ENCODE measurements around the gene ECD. TPM values are rescaled to one million over a fixed set of nuclear protein-coding genes. Genes with fewer than 3 reads are reported as not detected.

ECD gene
- 21.8 and 29.8 TPM in 2 replicates for total RNA-seq (2014; rRNA removed; shearing (Covaris generic))

DNA sequence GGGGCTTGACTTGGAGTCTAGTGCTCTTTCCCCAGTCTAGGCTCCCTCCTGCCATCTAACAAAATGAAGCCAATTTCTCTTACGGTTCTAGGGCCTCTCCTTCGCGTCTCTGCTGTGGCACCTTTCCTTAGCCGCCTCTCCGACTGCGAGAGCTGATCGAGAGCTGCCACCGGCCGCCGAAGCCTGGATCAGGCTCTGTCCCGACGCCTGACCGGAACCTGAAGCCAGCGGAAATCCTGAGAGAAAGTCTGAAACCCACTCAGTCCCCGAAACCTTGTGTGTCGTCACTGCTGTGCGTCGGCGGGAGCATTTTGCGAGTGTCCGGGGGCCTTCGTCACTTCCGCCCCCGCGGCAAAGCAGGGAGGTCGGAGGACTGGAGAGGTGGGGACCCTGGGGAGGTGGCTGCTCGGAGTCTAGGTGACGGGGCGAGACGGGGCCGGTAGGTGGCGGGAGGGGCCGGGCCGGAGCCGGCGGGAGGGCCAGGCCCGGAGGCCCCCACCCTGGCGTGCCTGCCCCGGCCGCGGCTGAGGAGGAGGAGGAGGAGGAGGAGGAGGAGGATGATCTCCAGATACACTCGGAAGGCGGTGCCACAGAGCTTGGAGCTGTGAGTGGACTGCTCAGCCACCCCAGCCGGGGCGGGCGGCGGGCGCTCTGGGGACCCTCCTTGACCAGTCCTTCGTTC lies at the start of gene ECD, which contains the start of gene FAM149B1:
TSS of gene ECD (minus strand) at position 226 of the 682 bp plus-strand sequence. CDS start 4,071 bp downstream, outside the sequence.
TSS of gene FAM149B1 (plus strand) at position 337 of the 682 bp plus-strand sequence. CDS start at position 558, 221 bp downstream.
- DNase-seq (ENCODE audit: low read depth): peak; percentile 93

DNA sequence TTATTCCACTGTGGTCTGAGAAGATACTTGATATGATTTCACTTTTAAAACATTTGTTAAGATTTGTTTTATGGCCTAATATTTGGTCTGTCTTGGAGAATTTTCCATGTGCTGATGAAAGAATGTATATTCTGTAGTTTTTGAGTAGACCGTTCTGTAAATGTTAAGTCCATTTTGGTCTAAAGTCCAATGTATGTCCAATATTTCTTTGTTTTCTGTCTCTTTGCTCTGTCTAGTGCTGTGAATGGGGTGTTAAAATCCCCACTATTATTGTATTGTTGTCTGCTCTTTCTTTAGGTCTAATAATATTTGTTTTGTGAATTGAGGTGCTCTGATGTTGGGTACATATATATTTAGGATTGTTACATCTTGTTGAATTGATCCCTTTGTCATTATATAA lies 47.9 kb upstream of the ECD start:
- DNase-seq (ENCODE audit: low read depth): no peak

DNA sequence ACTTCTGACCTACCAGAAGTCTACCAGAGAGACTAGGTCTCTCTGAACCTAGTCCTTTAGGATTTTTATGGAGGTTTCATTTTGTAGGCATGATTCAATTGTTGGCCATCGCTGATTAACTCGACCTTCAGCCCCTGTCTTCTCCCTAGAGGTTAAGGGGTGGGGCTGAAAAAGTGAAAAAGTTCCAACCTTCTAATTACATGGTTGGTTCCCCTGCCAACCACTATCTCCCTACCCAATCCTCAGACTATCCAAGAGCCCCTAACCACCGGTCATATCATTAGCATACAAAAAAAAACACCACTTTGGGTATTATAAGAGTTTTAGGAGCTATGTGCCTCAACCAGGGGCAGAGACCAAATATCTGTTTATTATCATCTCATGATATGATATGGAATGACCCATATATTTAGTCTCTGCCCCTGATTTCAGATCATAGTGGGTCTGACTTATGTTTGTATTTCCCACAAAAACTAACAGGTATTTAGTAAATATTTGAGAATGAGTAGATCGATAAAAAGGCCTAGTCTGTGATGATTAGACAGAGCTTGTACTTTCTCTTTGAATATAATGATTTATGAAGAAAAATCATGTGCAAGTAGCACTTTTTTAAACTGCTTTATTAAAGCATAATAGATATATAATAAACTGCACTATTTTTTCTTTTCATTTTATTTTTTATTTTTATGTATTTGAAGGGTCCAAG lies 43.5 kb upstream of the ECD start:
- no peak for DNase-seq (ENCODE audit: low read depth)

DNA sequence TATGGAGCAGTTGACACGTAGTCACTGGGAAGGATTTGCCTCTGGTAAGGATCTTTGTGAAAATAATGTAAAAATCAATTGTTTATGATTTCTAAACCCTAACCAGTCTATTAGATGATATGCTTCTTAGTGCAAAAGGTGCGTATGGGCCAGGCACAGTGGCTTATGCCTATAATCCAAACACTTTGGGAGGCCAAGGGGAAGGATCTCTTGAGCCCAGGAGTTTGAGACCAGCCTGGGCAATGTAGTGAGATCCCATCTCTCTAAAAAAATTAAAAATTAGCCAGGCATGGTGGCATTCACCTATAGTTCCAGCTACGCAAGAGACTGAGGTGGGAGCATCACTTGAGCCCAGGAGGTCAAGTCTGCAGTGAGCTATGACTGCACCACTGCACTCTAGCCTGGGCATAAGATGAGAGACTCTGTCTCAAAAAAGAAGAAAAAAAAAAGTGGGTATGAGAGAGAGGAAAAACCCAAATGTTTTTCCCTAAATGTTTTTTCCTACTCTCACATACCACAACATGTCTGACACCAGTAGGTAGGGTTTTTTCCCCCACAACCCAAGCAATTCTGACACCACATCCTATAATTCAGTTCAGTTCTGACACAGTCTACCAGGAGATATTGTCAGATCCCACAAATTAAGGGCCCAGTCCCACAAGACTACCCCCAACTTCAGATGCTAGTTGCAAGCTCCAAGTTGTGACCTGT lies 42.7 kb upstream of the ECD start:
- DNase-seq (ENCODE audit: low read depth): no peak

DNA sequence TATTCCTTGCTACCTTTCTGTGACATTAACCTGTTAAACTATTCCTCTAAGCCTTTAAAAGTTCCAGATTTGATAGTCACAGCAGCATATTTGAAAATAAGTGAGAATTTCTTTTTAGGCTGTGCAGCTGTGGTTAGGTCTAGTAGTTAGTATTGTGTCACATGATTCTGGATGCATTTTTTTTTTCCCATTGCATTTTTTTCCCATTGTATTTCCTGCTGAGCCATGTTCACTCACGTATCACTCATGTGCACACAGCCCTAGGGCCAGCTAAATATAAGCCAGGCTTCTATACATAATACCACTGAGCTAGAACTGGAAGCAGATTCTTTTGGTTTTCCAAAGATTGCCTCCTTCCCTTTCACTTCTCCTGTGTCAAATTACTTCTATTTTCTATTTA lies 41.9 kb upstream of the ECD start:
- DNase-seq (ENCODE audit: low read depth): peak; percentile 35

DNA sequence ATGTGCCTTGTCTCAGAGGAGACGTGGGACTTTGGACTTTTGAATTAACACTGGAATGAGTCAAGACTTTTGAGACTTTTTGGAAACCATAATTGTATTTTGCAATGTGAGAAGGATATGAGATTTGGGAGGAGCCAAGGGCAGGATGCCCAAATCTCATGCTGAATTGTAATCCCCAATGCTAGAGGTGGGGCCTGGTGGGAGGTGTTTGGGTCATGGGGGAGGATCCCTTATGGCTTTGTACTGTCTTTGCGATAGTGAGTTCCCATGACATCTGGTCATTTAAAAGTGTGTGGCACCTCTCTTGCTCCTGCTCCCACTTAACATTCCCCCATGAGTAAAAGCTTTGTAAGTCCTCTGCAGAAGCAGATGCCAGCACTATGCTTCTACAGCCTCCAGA lies 40.1 kb upstream of the ECD start:
- DNase-seq (ENCODE audit: low read depth): no peak

DNA sequence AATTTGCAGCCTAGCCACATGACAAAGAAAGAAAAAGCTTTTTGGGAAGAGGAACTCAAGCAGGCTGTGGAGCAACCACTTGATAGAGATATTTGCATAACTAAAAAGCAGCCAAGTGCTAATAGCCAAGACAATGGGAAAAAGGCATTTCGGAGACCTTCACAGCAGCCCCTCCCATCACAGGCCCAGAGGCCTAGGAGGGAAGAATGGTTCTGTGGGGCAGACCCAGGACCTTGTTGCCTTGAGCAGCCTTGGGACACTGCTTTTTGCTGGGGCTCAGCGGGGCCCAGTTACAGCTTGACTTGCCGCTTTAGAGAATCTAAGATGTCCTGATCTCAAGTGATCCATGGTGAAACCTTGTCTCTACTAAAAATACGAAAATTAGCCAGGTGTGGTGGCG lies 38.6 kb upstream of the ECD start:
- DNase-seq (ENCODE audit: low read depth): no peak

DNA sequence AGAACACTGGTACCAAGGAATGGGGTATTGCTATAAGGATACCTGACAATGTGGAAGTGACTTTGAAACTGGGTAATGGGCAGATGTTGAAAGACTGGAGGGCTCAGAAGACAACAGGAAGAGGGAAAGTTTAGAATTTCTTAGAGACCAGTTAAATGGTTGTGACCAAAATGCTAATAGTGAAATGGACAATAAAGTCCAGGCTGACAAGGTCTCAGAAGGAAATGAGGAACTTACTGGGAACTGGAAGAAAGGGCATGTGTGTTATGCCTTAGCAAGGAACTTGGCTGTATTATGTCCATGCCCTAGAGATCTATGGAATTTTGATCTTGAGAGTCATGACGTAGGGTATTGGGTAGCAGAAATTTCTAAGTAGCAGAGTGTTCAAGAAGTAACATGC lies 38.1 kb upstream of the ECD start:
- DNase-seq (ENCODE audit: low read depth): no peak

DNA sequence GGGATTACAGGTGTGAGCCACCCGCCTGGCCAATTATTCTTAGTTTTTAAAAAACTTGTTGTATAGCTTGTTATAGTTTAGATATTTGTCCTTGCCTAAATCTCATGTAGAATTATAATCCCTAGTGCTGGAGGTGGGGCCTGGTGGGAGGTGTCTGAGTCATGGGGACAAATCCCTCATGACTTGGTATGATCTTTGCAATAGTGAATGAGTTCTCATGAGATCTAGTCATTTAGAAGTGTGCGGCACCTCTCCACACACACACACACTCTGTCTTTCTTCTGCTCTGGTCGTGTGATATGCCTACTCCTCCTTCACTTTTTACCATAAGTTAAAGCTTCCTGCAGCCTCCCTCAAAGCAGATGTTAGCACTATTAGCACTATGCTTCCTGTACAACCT lies 37.3 kb upstream of the ECD start:
- no peak for DNase-seq (ENCODE audit: low read depth)

DNA sequence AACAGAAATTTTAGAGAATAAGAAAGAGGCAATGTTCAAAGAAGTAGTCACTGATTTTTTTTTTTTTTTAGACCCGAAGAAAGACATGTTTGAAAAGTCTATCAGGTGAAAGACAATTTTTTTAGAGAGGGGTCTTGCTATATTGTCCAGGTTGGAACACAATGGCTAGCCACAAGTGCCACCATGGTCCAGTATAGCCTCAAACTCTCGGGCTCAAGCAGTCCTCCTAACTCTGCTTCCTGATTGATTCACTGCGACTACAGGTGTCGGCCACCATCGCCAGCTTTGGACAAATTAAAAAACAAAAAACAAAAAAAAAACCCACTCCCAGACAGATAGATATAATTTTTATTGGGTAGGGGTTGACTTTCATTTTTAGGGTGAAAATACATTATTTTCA lies 22.4 kb upstream of the ECD start:
- no peak for DNase-seq (ENCODE audit: low read depth)

DNA sequence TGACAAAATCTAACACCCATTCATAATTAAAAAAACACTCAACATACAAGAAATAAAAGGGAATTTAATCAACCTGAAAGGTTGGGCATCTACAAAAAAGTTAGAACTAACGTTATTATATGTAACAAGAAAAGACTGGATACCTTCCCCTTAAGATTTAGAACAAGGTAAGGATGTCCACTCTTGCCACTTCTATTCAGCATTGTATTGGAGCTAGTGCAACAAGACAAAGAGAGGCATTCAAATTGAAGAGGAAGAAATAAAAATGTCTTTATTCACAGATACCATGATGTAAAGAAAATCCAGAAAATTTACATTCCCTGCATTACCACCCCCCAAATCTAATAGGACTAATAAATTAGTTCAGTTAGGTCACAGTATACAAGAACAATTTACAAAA lies 18.5 kb upstream of the ECD start:
- DNase-seq (ENCODE audit: low read depth): no peak

DNA sequence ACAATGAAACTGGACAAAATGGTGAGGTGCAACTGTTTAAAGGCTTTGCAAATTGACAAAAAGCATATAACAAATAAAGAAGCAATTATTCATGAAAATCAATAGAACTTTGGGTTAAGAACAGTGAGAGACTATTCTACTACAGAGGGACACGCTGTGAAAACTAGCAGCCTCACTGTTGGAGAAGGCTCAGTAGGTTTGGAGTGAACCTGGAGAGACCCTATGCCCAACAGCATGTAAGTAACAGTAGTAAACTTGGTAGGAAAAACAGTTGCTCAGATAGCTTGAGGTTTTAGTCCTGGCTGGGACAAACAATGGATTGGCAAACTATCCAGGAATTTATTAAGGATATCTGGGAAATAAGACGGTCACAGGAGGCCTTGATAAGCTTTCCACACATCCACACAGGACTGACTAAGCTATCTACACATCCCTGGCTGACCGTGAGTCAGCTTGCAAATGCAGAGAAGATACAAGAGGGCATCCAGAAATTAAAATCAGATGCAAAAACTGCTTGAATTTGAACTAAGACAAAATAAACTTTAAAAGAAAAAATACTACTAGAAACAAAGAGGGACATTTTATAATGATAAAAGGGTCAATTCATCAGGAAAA lies 16.0 kb upstream of the ECD start:
- DNase-seq (ENCODE audit: low read depth): no peak

DNA sequence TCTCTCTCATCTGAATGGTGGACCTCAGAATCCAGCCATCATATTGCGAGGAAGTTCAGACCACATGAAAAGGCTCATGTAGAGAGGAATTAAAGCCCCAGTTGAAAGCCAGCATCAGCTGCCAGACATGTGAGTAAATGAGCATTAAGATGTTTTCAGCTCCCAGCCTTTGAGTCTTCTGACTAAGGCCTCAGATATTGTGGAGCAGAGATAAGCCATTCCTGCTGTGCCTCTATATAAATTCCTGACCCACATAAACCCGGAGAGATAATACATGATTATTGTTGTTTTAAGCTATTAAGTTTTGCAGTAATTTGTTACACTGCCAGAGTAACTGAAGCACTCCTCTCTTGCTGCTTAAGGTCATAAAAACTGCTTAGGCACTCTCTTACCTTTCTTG lies 14.8 kb upstream of the ECD start:
- DNase-seq (ENCODE audit: low read depth): no peak

DNA sequence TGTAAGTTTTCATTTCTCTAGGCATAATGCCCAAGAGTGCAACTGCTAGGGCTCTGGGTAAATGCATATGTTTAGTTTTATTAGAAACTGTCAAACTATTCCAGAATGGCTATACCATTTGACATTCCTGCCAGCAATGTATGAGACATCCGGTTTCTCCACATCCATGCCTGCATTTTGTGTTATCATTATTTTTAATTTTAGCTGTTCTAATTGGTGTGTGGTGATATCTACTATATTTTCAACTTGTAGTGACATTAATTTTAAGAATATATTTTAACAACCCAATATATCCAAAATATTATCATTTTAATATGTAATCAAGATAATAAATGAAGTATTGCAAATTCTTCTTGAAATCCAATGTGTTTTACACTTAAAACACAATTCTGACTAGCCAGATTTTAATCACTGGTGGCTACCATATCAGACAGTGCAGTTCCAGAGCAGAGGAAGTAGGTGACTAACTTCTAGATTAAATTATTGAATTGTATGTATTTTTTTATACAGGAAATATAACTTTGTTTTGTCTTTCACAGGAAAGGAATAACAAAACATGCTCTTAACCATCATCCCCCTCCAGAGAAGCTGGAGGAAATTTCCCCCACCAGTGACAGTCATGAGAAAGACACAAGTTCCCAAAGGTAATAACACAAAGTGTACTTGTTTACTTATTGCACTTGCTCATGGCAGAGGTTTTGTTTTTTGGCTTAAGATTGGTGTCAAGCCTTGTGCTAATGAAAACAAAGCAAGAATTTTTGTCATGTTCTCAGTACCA lies 6.5 kb upstream of the ECD start:
- no peak for DNase-seq (ENCODE audit: low read depth)

DNA sequence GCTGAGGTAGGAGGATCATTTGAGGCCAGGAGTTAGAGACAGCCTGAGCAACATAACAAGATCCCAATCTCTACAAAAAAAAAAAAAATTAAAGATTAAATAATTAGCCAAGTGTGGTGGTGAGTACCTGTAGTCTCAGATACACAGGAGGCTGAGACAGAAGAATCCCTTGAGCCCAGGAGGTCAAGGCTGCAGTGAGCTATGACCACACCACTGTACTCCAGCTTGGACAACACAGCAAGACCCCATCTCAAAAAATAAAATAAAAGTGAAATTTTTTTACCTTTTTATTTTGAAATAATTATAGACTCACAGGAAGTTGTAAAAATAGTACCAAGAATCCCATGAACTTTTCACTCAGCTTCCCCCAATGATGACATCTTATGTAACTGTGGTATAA lies 5.1 kb upstream of the ECD start:
- no peak for DNase-seq (ENCODE audit: low read depth)

DNA sequence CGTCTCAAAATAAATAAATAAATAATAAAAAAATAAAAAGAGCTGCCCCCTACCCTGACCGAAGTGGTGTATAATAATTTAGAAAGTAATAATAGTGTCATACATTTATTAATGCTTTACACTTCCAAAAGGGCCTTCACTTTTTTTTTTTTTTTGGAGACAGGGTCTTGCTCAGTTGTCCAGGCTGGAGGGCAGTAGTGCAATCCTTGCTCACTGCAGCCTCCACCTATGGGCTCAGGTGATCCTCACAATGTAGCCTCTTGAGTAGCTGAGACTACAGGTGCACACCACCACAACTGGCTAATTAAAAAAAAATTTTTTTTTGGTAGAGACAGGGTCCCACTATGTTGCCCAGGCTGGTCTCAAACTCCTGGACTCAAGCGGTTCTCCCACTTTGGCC lies 1.5 kb upstream of the ECD start:
- no peak for DNase-seq (ENCODE audit: low read depth)

DNA sequence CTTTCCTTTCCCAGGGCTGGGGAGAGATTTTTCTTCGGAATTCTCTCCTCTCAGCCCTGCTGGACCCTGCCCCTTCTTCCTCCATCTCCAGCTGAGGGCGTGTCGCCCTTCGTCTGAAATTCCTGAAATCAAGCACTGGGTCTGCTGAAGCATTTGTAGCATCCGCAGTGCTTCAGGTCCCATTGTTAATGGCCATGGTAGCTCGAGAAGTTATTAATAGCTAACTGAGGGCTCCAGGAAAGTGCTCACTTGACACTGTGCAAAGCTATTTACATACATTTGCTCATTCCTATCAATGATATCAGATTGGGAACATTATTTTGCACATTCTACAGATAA lies 626 bp upstream of the ECD start:
- DNase-seq (ENCODE audit: low read depth): no peak

DNA sequence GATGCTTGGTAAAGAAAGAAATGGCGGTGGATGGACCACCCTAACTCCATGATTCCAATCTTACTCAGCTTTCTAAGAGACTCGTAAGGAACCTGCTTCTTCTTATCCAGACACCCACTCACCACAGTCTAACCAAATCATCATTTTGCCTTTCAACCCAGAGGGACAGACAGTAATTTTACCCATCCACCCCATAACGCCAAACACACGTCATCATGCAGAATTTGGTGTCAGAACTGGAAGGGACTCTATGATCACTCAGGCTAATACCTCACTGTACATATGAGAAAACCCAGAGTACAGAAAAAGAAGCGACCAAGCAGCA lies 388 bp downstream of the ECD start:
- no peak for DNase-seq (ENCODE audit: low read depth)

DNA sequence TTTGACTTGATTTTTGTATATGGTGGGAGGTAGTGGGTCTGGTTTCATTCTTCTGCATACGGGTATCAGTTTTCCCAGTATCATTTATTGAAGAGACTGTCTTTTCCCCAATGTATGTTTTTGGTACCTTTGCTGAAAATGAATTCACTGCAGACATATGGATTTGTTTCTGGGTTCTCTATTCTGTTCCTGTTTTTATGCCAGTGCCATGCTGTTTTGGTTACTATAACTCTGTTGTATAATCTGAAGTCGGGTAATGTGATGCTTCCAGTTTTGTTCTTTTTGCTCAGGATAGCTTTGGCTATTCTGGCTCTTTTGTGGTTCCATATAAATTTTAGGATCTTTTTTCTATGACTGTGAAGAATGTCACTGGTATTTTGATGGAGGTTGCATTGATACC lies 836 bp downstream of the ECD start:
- no peak for DNase-seq (ENCODE audit: low read depth)

DNA sequence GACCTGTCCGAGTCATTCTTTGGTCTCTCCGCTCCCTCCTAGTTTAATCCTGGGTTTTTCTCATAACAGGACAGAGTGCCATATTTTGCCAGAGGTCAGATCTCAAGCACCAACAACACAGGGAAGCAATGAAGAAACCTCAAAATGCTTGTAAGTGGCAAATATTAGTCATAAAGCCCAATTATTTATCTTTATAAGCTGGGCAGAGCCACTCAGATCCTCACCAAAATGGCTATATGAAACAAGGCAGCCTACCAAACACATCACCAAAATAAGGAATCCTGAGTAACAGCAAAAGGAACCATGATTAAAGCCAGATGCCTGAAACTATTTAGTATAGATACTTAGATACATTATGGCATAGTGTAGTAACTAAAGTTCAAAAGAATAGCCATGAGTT lies 4.7 kb downstream of the ECD start:
- no peak for DNase-seq (ENCODE audit: low read depth)

DNA sequence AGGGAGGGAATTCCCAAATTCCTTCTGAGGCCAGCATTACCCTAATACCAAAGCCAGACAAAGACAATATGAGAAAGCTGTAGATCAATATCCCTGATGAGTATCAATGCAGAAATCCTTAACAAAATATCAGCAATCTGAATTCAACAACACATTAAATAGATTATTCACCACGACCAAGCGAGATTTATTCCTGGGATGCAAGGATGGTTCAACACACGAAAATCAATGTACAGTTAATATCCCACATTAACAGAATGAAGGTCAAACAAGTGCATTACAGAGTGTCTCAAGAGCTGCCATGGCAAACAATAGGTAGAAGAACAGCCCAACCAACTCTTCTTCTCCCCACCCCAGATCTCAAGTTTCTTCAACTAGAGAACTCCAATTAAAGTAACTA lies 6.1 kb downstream of the ECD start:
- DNase-seq (ENCODE audit: low read depth): no peak

DNA sequence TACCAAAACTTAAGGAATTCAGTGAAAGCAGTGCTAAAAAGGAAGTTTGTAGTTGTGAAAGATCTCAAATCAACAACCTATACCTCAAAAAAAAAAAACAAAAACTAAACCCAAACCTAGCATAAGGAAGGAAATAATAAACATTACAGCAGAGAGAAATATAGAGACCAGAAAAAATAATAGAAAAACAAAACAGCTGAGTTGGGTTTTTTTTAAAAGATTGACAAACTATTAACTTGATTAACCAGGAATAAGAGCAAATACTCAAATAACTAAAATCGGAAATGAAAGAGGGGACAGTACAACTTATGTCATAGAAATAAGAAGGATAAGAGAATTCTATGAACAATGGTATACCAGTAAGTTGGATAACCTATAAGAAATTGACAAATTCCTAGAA lies 6.7 kb downstream of the ECD start:
- DNase-seq (ENCODE audit: low read depth): no peak

Measured in RPMI7951 (cell line).